T-helper 17 cell (primary cell): ENCODE measurements around the gene RBFOX1. TPM values are rescaled to one million over a fixed set of nuclear protein-coding genes. Genes with fewer than 3 reads are reported as not detected.

Experiments used
- ATAC-seq: fragments of 150-1000 bp; cut with Tn5 transposase; 2 replicates; pipeline ENCODE4 v1.10.0; 2021; ENCODE audit warnings: mild to moderate bottlenecking, moderate library complexity
- DNase-seq, 3 donors: peaks; one replicate each; pipeline versions ENCODE4 v3.0.0 to v3.0.0-alpha.2; 2020 to 2021
- H3K9me3 ChIP-seq: one replicate; pipeline ENCODE4 v1.7.0; 2013; ENCODE audit warnings: low read length, mild to moderate bottlenecking; ENCODE audit not compliant: control insufficient read depth, poor library complexity, severe bottlenecking
- H3K27ac Mint-ChIP-seq: one replicate; pipeline ENCODE4 v1.8.0; 2022; ENCODE audit warnings: mild to moderate bottlenecking, moderate library complexity, mixed read lengths
- H3K27me3 Mint-ChIP-seq: one replicate; pipeline ENCODE4 v1.8.0; 2022; ENCODE audit warnings: mixed read lengths
- H3K36me3 Mint-ChIP-seq: one replicate; pipeline ENCODE4 v1.8.0; 2022; ENCODE audit warnings: low read depth, mixed read lengths
- H3K4me1 Mint-ChIP-seq: one replicate; pipeline ENCODE4 v1.8.0; 2022; ENCODE audit warnings: mild to moderate bottlenecking, mixed read lengths
- H3K4me3 Mint-ChIP-seq: one replicate; pipeline ENCODE4 v1.8.0; 2022; ENCODE audit warnings: mild to moderate bottlenecking, moderate library complexity, mixed read lengths
- total RNA-seq, 4 donors: library from RNA in 2 of 4; stranded (reverse) in 2 of 4; gene quantifications; one replicate each; pipeline ENCODE4 v1.2.3 and lab custom pipeline; 2022 to 2026

Gene RBFOX1
- total RNA-seq, 2 donors from 2014 or later, result not detected

DNA sequence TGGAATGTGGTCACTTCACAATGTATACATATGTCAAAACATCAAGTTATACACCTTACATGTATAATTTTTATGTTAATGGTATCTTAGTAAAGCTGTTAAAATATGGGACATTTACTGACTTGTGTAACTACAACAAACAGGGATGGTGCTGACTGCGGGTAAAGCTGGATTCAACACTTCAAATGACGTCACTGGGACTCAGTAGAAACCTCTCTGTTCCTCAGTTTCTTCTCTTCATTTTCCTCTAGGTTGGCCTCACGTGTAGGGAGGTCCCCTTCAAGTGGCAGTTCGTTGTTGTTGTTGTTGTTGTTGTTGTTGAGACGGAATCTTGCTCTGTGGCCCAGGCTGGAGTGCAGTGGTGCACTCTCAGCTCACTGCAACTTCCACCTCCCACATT is 182.9 kb downstream of the RBFOX1 start:
- ATAC-seq (no peak), DNase-seq (no peak)
- Mint-ChIP-seq H3K27ac (no peak overlapping the region), H3K27me3 (no peaks in the 10 kb centered on the region), H3K4me3 (no peak overlapping the region), H3K36me3 (no peaks in the 10 kb centered on the region), H3K4me1 (no peaks in the 10 kb centered on the region)
- H3K9me3 ChIP-seq, result no peaks in the 10 kb centered on the region

DNA sequence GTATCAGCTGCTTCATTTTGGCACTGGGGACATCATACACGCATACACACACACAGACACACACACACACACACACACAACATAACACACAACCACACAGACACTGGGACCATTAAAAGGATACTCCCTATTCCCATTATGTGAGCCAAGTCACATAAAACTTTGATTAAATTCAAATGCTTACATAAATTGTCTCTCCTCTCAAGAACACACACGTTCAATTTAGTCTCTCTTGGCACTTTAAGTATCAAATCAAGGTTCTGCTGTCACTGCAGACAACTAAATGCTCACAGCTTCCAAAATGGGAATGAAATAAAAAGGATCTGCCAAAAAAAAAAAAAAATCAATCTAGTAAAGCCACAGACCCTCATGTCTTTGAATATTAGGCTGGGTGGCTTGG is 184.9 kb downstream of the RBFOX1 start:
- no peak for ATAC-seq
- no peak overlapping the region for H3K4me3 Mint-ChIP-seq
- no peak for DNase-seq
- no peaks in the 10 kb centered on the region for H3K4me1 Mint-ChIP-seq
- H3K9me3 ChIP-seq, result no peaks in the 10 kb centered on the region
- no peak overlapping the region for H3K27ac Mint-ChIP-seq
- H3K36me3 Mint-ChIP-seq, result no peaks in the 10 kb centered on the region
- H3K27me3 Mint-ChIP-seq, result no peaks in the 10 kb centered on the region

DNA sequence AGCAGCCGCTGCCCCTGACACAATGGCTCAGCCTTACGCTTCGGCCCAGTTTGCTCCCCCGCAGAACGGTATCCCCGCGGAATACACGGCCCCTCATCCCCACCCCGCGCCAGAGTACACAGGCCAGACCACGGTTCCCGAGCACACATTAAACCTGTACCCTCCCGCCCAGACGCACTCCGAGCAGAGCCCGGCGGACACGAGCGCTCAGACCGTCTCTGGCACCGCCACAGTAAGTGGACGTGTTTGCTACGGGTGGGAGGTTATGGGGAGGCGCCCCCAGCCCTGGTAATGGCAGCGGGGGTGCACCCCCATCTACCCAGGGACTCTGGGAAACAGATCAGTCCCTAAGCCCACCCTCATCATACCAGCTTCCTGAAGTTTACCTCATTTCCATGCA is 185.5 kb downstream of the RBFOX1 start:
- no peaks in the 10 kb centered on the region for H3K27me3 Mint-ChIP-seq
- no peak for DNase-seq
- no peak overlapping the region for H3K27ac Mint-ChIP-seq
- no peak overlapping the region for H3K4me3 Mint-ChIP-seq
- peaks cover 4% of the 10 kb centered on the region for H3K9me3 ChIP-seq
- ATAC-seq, result no peak
- no peaks in the 10 kb centered on the region for H3K4me1 Mint-ChIP-seq
- no peaks in the 10 kb centered on the region for H3K36me3 Mint-ChIP-seq

DNA sequence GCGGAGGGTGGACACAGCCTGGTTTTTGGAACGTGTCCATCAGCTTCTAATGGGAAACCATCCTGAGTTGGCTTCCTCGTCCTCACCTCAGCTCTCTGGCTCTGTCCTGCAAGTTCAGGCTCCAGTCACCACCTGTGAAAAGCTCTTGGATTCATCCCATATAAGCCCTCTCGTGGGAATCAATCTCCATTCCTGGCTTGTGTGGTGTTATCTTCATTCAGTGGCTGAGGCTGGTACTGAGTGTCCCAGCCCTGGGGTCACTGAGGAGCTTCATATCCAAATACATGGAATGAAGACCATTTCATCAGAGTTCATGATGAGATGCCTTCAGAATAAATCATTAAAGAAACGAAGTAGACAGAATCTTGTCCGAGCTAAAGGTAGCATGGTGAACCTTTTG is 189.2 kb downstream of the RBFOX1 start:
- no peaks in the 10 kb centered on the region for H3K4me1 Mint-ChIP-seq
- peaks cover 6% of the 10 kb centered on the region for H3K9me3 ChIP-seq
- no peak overlapping the region for H3K27ac Mint-ChIP-seq
- no peak overlapping the region for H3K4me3 Mint-ChIP-seq
- DNase-seq (no peak), ATAC-seq (no peak)
- no peaks in the 10 kb centered on the region for H3K27me3 Mint-ChIP-seq
- no peaks in the 10 kb centered on the region for H3K36me3 Mint-ChIP-seq

DNA sequence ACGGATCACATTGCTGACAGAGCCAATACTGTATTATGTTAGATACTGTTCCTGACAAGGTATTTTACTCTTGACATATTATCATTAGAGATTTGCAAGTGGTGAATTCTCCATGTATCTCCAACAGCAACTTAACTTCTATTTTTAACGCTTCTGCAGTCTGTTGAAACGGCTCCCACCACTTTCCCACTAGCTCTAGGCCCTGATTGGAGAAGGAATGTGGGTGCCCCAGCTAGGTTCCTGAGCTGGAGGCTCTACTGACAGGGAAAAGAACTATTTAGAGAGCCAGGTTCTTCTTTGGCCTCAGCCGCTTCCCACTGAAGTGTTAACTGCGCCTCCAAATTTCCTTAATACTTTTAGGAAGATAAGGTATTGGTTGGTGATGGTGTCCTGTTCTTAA is 191.8 kb downstream of the RBFOX1 start:
- ATAC-seq (no peak), DNase-seq (no peak)
- no peak overlapping the region for H3K4me3 Mint-ChIP-seq
- H3K4me1 Mint-ChIP-seq, result no peaks in the 10 kb centered on the region
- no peaks in the 10 kb centered on the region for H3K27me3 Mint-ChIP-seq
- no peaks in the 10 kb centered on the region for H3K36me3 Mint-ChIP-seq
- H3K27ac Mint-ChIP-seq, result no peak overlapping the region
- H3K9me3 ChIP-seq, result peaks cover 6% of the 10 kb centered on the region

DNA sequence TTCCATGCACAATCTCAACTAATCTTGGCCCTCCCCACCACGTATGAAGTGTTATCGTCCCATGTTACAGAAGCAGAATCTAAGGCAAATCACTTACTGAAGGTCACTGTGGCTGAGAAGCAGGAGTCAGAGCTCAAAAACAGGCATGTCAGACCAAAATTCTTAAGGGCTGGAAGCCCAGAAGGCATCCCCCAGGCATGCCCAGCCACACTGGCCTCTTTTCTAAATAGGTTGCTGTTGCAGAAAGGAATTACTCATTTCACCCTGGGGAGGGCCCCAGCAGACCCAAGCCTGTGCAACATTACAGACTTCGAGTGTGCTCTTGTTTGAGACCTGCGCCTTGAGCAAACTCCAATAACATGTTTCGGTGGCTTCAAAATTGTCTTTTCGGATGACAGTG is 194.1 kb downstream of the RBFOX1 start:
- Mint-ChIP-seq H3K4me1 (no peaks in the 10 kb centered on the region), H3K27me3 (no peaks in the 10 kb centered on the region), H3K36me3 (no peaks in the 10 kb centered on the region), H3K27ac (no peak overlapping the region), H3K4me3 (no peak overlapping the region)
- DNase-seq (no peak), ATAC-seq (no peak)
- H3K9me3 ChIP-seq, result peaks cover 6% of the 10 kb centered on the region

DNA sequence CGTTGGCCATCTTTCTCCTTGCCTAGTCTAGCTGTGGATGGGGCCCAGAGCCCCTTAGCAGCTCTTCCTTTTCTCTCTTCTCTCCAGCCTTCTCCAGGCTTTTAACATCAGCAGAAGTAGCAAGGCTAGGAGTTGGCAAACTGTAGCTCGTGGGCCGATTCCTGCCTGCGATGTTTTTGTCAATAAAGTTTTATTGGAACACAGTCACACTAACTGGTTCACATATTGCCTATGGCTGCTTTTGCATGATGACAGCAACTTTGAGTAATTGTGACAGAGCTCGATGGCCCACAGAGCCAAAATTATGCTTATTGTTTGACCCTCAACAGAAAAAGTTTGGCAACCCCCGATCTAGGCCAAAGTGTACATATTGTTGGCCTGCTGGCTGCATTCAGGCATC is 199.9 kb downstream of the RBFOX1 start:
- H3K36me3 Mint-ChIP-seq, result no peaks in the 10 kb centered on the region
- no peak for ATAC-seq

DNA sequence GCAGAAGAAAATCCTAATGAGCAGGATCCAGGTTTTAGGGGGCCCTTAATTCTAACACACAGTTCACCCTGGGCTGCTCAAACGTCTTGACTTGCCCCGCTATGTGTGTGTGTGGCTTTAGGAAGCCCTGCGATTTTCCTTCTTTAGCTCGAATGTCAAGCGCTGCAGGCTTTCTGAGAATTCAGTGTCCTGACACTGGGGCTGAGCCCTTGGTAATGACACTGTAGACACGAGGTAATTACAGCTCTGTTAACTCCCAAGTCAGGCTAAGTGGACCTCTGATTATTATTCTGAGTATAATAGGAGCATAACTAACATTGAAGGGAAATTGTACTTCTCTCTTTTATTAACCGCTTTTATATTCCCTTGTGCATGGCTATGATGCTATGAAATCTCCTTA is 202.1 kb downstream of the RBFOX1 start:
- no peaks in the 10 kb centered on the region for H3K4me1 Mint-ChIP-seq
- no peaks in the 10 kb centered on the region for H3K36me3 Mint-ChIP-seq
- no peak overlapping the region for H3K4me3 Mint-ChIP-seq
- DNase-seq, result no peak
- H3K27me3 Mint-ChIP-seq, result no peaks in the 10 kb centered on the region
- no peak for ATAC-seq
- no peak overlapping the region for H3K27ac Mint-ChIP-seq
- H3K9me3 ChIP-seq, result no peaks in the 10 kb centered on the region

More for the DNA sequence above, 199.9 kb downstream of the RBFOX1 start:
- DNase-seq, result no peak
- no peaks in the 10 kb centered on the region for H3K27me3 Mint-ChIP-seq
- no peak overlapping the region for H3K27ac Mint-ChIP-seq
- no peaks in the 10 kb centered on the region for H3K4me1 Mint-ChIP-seq
- no peak overlapping the region for H3K4me3 Mint-ChIP-seq
- H3K9me3 ChIP-seq, result no peaks in the 10 kb centered on the region

DNA sequence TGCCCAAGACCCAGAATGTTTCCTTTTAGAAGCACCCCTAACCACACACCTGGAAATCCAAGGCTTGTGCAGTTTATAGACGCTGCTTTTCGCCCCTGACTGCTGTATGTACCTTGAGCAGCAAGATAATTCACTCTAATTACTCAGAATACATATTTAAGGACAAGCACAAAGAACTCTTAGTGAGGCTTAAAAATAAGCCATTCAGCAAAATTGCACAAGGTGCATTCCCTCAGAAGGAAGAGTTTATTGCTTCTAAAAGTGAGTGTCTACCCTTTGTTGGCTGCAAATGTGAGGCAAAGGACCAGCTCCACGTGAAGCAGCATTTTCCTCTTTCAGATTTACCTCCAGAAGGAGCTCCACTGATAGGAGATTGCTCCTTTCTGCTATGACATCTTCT is 208.4 kb downstream of the RBFOX1 start:
- no peaks in the 10 kb centered on the region for H3K9me3 ChIP-seq
- ATAC-seq (no peak), DNase-seq (no peak)
- Mint-ChIP-seq H3K27me3 (no peaks in the 10 kb centered on the region), H3K4me3 (no peak overlapping the region), H3K36me3 (no peaks in the 10 kb centered on the region), H3K27ac (no peak overlapping the region), H3K4me1 (no peaks in the 10 kb centered on the region)

DNA sequence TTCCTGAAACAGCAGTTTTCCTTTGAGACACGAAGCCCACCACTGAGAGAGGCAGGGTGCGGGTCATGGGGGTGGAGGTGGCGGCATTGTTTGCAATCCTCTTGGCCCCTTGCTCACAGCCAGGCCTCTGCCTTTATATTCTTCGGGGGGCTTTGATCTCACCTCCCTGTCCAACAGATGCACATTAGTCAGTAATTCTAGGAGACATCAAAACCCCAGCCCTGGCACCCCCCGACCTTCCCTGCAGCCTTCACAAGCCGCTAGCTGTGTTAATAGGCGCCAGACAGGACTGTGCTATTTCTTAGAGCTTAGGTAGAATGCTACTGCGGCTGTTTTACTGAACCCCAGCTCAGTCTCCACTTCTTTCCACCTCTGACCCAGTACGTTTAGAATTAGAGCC is 212.6 kb downstream of the RBFOX1 start:
- Mint-ChIP-seq H3K4me1 (no peaks in the 10 kb centered on the region), H3K27ac (no peak overlapping the region), H3K4me3 (no peak overlapping the region), H3K27me3 (no peaks in the 10 kb centered on the region), H3K36me3 (no peaks in the 10 kb centered on the region)
- no peak for ATAC-seq
- no peaks in the 10 kb centered on the region for H3K9me3 ChIP-seq
- no peak for DNase-seq

DNA sequence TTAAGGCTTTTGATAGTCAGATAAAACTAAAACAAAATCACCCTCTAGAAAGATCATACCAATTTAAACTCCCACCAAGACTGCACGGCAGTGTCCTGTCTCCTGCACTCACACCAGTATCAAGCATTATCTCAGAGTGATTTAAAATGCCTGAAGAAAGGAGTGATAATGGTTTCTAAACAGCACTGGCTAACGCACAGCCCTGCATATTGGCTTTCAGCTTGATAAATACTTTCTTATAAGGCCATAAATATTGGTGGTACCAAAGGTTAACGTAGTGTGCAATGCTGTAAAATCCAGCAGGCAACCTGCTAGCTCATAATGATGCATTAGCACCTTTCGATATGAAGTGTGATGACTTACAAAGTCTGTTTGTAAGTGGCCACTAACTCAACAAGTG is 214.3 kb downstream of the RBFOX1 start:
- Mint-ChIP-seq H3K27me3 (no peaks in the 10 kb centered on the region), H3K4me1 (no peaks in the 10 kb centered on the region), H3K27ac (no peak overlapping the region), H3K36me3 (no peaks in the 10 kb centered on the region), H3K4me3 (no peak overlapping the region)
- H3K9me3 ChIP-seq, result no peaks in the 10 kb centered on the region
- DNase-seq, result no peak
- no peak for ATAC-seq

DNA sequence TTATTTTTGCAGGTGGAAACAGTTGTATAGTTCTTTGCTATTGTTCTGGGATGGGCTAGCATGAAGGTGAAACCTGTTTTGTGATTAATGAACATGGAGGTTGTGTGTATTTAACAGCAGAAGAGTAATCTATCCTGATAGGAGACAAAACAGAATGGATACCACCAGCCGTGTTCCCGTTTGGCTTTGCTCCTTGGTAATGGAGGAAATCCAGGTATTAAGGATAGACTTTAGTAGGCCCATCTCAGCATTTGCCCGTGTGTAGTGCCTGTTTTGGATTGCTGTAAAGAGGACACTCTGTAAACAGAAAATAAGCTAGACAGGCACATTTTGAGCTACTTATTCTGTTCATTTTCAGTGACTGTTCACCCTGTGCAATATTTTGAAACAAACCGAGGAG is 215.1 kb downstream of the RBFOX1 start:
- no peaks in the 10 kb centered on the region for H3K9me3 ChIP-seq
- H3K27ac Mint-ChIP-seq, result no peak overlapping the region
- ATAC-seq (no peak), DNase-seq (no peak)
- H3K27me3 Mint-ChIP-seq, result no peaks in the 10 kb centered on the region
- no peak overlapping the region for H3K4me3 Mint-ChIP-seq
- H3K36me3 Mint-ChIP-seq, result no peaks in the 10 kb centered on the region
- no peaks in the 10 kb centered on the region for H3K4me1 Mint-ChIP-seq

DNA sequence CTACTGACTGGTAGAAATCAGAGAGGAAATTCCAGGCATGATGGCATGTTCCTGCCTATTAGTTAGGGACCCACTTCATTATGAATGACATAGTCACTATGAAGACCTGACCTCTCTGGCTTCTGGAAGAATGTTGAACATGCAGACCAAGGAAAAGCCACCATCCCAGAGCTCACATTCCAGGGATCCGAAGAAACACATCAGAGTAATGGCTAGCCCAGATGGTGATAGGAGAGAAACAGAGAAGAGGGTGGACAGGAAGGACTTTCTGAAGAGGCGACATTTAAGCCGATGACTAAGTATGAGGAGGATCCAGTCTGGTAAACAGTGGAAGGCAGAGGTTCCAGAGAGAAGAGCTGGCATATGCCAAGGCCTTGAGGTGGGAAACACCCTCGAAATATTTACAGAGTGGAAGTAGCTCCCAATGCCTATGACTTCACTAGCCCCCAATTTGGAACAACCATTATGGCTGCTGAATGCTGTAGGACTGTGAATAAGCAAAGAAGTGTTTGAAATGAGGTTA is 216.2 kb downstream of the RBFOX1 start:
- H3K4me3 Mint-ChIP-seq, result no peak overlapping the region
- no peak for ATAC-seq
- H3K36me3 Mint-ChIP-seq, result no peaks in the 10 kb centered on the region

DNA sequence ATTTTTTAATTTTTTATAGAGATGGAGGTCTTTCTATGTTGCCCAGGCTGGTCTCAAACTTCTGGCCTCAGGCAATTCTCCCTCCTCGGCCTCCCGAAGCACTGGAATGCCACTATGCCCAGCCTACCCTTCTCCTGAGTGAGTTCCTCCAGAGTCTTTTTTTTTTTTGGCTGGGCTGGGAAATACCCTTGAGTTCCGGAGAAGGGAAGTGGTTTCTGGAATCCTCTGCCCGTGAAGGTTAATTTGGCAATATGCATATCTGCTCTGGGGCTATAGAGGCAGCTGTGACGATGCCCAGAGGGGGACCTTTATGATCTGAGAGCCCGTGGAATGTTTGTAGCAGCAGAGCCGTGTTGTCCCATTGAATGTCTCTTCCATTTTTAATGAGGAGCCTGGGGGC is 217.5 kb downstream of the RBFOX1 start:
- Mint-ChIP-seq H3K36me3 (no peaks in the 10 kb centered on the region), H3K27ac (no peak overlapping the region), H3K27me3 (no peaks in the 10 kb centered on the region), H3K4me1 (no peaks in the 10 kb centered on the region), H3K4me3 (no peak overlapping the region)
- DNase-seq (no peak), ATAC-seq (no peak)
- no peaks in the 10 kb centered on the region for H3K9me3 ChIP-seq

More for the DNA sequence above, 216.2 kb downstream of the RBFOX1 start:
- H3K27me3 Mint-ChIP-seq, result no peaks in the 10 kb centered on the region
- no peaks in the 10 kb centered on the region for H3K4me1 Mint-ChIP-seq
- no peaks in the 10 kb centered on the region for H3K9me3 ChIP-seq
- DNase-seq, result no peak
- no peak overlapping the region for H3K27ac Mint-ChIP-seq

DNA sequence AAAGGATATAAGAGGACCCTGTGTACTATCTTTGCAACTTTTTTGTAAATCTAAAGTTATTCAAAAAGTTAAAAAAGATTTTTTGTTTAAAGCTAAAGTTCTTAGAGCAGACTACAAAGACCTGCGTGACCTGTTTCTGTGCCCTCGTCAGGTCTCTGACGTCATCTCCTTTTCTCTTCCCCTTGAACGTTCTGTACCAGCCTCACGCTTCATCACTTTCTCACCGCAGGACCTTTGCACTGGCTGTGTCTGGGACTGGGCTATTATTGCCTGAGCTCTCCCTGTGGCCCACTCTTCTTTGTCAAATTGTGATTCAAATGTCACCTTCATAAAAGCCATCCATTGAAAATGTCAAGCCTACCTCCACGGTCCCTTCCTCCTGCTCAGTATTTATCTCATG is 222.8 kb downstream of the RBFOX1 start:
- Mint-ChIP-seq H3K4me1 (no peaks in the 10 kb centered on the region), H3K27me3 (no peaks in the 10 kb centered on the region), H3K36me3 (no peaks in the 10 kb centered on the region)

More for the DNA sequence above, 222.8 kb downstream of the RBFOX1 start:
- ATAC-seq (no peak), DNase-seq (no peak)
- Mint-ChIP-seq H3K27ac (no peak overlapping the region), H3K4me3 (no peak overlapping the region)
- H3K9me3 ChIP-seq, result no peaks in the 10 kb centered on the region
